NCI-H526 treated with DMSO at 0.1 percent for 48 hours (cell line): Measurements from ENCODE around the gene TTC39B.

Source experiments
- DNase-seq: peaks from one replicate; lab custom pipeline; 2025; lab: John Stamatoyannopoulos, UW

TTC39B gene

DNA sequence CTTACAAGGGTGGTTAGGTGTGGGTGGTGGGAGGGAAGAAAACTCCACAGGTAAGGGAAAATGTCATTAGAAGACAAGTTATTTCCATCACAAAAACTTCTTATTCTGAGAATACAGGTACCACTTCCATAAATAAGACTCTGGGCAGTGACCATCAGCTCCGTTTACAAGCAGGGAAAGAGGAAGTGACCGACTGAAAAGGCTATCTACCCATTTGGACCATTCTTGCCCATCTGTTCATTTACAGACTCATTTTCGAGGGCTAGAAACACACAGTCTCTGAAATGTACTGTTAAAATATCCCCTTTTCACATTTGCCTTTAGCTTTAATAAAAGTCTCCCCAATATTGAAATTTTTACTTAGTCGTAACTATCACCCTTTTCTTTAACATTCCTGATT is 79.5 kb downstream of the TTC39B start:
- DNase-seq = no peak

DNA sequence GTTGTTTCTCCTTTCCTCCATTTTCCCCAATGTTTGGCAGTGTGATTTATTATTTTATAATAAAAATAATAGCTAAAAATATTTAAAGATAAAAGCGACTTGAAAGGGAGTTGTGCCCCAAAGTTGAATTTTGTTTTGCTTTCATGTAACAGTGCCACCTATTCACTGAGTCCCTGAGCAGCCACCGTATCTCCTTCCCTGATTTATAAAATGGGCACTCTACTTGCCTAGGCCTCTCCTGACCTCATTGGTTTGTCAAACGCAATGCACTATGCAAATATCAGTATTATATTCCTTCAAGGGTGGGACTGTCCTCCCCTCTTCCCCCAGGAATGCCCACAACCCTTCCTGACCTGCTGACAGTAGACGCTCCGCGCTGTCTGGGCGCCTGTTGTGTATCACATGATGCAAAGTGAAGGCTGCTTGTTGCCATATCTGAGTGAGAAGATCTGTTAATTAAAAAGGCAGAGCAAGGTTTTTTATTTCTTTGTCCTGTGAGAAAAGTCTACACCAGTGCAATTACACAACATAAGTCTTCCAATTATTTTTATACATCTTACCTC is 81.4 kb downstream of the TTC39B start:
- no peak for DNase-seq

DNA sequence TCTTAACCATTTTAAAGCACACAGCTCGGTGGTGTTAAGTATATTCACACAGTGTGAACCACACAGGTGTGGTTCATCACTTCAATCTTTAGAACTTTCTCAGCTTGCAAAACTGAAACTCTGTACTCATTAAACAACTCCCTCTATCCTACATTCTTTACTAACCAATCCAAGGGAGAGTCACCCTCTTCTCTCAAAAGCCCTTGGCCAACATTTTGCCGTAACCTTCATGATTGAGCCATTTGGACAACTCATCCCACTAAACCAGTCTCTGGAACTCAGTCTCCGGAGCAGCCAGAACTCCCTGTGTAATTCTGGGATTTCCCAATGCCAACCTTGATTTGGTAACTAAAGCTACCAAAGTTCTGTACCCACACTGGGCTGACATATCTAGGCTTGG is 84.7 kb downstream of the TTC39B start:
- no peak for DNase-seq

DNA sequence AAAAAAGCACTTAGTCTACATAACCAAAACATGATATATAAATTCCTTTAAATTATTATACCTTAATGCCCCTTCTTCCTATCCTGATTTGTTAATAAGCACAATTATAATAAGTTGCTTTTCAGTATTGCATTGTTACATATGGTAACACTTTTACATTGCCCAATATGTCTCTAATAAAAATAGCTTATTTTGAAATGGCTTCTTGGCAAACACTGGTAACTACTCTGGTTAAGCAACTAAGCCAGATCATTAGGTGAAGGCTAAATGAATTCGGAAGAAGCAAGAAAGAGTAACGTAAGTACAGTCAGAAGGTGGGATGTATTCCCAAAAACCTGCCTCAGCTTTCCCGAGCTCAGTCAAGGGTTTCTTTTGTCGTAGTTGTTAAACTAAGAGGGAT is 85.3 kb downstream of the TTC39B start:
- no peak for DNase-seq

DNA sequence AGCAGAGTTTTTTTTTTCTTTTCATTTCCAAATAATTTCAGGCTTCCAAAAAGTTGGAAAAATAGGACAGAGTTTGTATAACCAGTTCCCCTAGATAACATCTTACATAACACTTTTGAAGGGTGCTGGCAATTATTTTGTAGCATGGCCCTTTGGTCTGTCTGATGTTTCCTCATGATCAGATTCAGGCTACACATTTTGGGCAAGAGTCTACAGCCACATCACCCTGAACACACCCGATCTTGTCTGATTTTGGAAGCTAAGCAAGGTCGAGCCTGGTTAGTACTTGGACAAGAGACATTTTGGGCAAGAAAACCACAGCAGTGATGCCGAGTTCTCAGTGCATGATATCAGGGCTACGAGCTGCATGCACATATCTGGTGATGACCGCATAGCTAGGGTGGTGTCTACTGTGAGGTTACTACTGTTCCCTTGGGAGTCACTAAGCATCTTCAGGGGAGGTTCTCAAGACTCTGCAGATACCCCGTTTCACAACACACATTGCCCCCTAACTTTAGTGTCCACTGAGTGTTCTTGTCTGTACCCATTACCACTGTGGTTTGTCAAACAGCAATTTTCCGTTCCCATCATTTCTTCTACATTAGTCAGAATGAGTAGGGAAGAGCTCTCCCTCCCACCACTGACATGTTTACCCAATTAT is 86.2 kb downstream of the TTC39B start:
- DNase-seq = no peak

DNA sequence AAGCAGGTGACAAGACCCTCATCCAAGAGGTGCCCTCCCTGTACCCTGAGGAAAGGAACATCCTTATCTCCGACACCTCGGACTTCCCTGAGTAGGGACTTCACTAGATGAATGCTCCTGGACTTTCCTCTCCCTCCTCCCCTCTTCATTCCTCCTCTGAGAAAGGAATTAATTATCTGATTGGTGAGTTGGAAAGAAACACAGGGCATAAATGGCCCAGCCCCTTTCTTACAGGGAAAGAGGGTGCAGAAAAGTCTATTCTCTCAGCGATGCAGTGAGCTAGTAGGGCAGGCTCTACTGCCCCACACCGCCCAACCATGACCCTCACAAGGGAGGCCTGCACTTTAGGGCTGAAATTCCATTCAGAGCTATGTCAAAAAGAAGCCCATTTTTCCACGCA is 87.5 kb downstream of the TTC39B start:
- DNase-seq = no peak

DNA sequence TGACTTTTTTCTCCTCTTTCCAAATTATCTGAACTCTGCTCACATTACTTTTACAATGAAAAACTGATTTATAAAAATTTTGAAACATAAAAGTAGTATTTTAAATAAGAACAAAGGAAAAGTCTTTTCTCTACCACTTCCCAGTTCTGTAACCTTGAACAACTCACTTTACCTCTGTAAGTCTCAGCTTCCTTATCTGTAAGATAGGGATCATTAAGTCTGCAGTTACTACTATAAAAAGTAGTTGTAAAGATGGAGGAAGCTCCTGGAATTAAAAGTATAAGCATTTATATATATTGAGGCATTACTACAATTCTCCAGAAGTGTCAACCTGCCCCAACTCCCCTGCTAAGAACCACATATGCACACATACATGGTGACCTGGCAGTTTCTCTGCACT is 88.0 kb downstream of the TTC39B start:
- DNase-seq = no peak

DNA sequence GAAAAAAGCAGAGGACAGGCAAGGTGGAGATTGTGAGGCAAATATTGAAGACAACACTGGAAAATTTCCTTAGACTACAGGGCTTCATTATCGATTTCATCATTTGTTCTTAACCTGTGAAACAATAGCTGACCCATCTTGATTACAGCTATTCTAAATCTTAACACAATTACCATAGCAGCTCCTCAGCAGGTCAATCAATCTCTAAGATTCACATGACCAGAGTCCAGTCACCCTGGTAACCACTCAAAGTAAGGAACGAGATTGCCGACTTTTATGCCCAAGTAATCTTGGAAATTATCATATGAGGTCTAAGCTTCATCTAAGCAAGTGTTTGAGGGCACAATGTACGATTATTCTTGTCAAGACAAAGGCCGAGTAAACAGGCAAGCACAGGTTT is 93.8 kb downstream of the TTC39B start:
- DNase-seq = no peak

DNA sequence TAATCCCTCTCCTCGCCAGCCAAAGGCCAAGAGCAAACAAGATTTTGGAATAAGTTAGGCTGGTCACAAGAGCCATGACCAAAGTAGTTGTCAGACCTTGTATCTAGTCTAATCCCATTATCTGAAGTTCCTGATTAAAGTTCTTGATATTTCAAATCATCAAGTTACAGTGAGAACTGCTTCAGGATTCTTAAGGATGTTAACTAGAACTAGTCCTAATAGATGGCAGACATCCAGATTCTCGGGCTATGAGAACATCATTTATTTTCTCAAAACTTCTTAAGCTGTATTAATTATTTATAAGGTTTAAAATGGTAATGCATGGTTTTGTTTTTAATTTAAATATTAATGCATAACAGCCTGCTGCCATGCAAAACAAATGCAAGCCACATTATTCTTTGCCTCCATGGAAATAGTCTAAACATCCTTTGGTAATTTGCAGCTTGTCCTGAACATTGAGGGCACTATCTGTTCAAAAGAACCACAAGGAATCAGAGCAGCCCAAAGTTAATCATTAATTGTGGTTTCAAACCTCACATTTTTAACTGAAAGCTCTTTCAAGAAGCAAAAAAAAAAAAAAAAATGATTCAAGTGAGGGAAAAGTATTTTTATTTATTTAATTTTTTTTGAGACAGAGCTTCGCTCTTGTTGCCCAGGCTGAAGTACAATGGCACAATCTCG is 95.1 kb downstream of the TTC39B start:
- DNase-seq = peak; percentile 84

DNA sequence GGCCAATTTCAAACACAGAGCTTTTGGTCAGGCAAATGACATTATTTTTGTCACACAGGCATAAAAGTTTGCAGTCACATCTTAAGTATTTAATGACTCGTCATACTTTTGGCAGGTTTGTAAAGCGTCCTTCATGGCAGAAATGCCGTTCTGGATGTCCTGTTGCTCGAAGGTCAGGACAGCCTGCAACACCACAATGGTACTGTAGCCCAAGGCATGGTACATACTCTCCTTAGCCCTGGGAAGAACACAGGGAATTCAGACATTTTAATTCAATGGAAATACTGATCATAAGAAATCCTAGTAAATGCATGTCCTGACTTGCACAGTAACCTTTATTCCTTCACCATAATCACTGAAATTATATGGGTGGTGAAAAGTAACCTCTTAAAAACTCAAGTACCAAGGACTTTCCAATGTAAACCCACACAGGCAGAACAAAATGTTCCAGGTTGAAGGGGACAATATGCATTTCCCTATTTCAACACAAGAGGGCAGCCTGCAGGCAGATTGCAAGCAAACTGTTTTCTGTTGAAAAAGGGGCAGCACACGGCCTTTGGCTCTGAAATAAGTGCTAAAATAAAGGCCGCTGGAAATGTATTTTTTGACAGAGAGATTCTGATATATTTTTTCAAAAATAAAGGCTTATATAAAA is 95.7 kb downstream of the TTC39B start:
- peak; percentile 79 for DNase-seq

DNA sequence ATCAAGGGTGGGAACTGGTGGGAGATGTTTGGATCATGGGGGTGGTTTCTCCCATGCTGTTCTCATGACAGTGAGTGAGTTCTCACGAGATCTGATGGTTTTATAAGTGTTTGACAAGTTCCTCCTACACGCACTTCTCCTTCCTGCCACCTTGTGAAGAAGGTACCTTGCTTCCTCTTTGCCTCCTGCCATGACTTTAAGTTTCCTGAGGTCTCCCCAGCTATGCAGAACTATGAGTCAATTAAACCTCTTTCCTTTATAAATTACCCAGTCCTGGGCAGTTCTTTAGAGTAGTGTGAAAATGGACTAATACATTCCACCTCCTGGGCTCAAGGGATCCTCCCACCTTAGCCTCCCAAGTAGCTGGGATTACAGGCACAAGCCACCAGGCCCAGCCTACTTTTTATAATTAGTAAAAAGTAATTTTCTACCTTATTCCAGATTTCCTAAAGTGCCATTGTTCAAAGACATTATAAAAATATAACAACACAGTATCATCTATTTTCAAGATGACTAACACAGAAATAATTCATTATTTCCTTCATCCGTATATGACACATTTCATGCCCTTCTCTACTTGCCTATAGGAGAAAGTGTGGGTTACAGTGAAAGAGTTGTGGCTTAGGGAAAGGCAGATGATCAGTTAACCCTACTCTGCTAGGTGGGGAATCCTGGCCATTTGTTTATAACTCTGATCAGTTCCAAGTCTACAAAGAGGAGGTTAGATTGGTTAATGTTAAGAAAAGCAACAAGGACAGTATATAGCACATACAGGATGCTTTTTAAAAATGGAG is 99.9 kb downstream of the TTC39B start:
- no peak for DNase-seq

DNA sequence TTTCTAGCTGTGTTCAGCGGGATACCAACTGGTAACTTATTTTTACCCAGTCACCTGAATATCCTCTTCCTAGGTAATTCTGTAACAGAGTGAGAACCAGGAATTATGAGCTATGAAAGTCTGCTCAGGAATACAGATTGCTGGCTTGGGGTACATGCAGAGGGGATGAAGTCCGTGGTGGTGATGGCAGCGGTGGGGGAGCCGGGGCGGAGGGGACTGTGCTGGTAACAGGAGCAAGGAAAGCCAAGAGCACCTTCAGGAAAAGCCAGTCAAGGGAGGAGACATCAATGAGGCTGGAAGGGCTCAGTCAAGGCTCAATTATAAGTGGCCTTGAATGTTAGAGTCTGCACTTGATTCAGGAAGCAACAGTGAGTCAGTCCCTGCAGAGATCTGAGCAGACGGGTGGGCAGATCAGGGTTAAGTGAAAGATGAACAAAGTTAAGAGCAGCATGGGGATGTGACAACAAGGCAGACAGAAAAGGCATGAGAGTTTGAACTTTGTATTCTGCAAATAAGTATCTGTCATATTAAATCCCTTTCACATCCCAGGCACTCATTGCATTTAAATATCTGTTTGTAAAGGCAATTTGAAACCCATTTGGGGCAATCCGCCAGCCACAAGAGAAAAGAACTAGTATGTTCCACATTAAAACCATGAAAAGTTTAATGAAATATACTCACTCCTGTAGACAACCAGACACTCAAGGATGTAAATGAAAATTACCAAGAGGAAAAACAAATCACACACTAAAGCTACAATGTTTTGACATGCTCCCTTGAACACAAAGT is 101.2 kb downstream of the TTC39B start:
- DNase-seq = no peak

DNA sequence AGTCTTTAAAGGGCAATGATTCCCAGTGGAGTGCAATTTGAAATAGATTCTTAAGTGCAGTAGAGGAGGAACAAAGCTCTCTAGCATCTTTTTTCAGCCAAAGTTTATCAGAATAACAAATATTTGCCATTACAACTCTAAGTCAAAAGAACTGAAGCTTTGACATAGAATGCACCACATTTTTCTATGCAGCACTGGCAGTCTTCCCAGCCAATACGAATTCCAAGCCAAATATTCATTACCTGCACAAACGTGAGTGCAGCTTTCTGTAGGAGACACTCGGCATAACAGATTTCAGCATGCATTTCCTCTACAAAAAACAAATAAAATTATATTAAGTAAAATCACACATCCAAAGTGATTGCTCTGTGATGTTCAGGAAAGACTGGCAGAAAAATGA is 103.4 kb downstream of the TTC39B start:
- DNase-seq = no peak

DNA sequence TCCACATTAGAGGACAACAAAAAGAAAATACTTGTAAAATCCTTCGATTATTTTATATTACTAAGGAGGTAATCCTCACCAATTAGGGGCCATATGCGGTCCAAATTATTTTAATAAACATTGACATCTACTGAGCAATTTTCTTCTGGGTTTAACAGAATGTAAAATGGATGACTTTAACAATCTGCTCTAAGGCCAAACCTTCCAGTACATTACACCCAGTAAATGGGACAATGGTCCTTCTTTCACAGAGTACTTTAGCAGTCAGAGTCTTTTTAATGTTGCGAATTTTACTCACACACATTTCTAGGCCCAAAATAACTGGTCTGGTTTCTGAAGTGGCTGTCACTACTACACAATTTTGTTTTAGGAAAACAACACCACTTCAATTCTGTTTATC is 106.9 kb downstream of the TTC39B start:
- no peak for DNase-seq

DNA sequence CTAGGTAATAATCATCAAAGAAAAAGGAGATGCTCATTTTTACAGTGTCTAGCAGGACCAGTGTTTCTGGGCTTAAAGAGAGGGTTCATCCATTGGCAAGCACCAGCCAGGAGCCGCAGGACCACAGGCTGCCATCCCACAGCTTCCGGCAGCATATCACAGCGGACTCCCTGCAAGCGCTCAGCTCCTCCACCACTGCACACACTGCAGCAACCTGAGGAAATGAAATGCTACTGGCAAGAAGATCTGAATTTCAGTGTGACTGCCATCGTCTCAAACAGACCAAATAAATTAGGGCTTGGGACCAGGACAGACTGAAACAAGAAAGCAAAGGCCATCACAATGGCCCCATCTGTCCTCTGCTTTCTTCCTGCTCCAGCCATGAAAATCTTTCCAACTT is 114.2 kb downstream of the TTC39B start:
- DNase-seq = no peak

DNA sequence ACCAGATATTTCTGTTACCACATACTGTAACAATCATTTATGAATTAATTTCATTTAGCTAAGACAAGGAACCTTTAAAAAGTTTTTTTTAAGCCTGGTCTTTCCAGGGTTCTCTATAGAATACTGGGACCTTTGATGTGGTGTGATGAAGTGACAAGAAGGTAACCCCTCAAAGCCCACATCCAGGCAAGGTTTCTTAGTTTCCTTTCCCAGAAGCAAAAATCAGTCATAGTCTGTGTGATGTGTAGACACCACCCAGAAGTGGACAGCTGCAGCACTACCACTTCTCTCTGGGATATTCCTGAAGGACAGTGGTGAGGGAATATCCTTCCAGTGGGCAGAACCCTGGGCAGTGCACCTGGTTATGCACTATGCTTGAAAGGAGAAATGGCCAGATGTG is 115.6 kb downstream of the TTC39B start:
- DNase-seq = no peak

DNA sequence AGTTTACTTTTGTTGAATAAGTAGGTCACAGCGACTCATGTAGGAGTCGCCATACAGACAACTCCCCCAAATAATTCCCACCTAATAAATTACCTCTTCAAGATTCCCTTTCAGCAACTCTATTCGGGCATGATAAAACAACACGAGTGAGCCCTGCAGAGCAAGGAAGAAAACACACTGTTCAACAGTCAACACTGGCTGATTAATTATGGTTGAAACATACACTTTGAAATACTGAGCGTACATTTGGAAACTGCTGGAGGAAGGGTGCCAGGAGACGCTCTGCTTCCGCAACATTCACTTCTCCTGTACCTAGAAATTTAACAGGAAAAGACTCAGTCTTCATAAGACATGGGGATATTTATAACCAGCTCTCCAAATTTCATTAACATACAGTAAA is 117.5 kb downstream of the TTC39B start:
- DNase-seq = no peak

DNA sequence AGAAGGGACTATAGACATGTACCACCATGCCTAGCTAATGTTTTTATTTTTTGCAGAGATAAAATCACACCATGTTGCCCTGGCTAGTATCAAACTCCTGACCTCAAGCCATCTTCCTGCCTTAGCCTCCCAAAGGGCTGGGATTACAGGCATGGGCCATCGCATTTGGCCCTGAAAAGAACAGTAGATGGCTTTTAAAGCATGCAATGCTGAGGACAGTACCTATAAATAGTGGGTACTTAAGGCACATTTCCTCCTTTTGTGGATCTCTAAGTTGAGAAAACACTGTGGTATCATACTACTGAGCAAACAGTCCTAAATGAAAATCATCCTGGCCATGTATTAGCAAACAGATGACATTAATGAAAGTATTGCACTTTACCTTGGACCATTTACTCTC is 119.4 kb downstream of the TTC39B start:
- DNase-seq = no peak

DNA sequence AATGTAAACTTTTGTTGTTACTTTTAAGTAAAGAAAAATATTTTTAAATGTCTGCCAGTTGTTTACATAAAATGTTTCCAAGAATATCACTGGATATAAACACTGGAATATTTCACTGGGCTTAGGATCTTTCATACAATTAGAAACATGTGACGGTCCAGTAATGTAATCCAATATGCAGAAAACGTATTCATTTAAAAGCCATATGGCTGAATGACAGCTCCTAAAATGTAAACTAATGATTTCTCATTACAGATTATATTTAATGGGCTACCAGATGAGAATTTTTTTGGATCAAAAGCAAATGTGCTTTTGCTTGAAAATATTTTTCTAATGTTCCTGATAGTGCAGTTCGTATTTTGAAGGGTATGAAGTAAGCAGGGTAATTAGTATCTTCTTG is 124.3 kb downstream of the TTC39B start:
- DNase-seq = no peak

DNA sequence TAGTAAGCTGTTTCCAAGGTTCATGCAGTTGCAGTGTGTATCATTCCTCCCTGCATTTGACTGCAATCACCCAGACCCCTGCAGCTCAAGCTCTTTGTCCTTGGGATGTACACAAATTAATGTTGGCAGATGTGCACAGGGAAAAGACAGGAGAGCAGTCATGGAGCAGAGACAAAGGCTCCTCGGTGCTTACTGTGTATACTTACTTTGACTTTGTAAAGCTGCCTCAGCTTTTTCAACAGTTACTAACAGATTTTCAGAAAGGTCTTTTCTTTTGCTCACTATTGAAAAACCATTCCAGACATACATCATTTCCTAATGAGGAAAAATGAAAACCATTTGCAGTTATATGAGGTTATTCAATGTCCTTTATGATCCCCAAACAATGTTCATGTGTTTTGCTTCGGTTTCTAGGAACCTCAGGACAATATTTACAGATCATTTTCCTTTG is 124.9 kb downstream of the TTC39B start:
- no peak for DNase-seq

DNA sequence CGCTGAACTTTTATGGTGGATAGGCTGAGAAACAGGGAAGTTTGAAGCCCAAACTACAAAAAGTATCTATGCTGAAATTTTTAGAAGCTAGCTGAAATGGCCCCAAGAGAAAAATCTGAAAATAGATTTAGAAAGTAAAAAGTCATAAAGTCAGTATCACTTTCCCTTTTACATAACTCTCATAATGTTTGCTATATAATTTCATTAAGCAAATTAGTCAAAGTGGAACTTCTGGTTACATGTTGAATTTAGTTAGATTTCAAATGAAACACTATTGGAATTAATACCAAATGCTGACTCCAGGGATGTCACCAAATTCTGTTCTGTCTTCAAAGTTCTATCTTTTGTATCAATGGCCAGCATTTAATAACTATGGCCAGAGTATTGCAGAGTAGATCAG is 126.9 kb downstream of the TTC39B start:
- no peak for DNase-seq

DNA sequence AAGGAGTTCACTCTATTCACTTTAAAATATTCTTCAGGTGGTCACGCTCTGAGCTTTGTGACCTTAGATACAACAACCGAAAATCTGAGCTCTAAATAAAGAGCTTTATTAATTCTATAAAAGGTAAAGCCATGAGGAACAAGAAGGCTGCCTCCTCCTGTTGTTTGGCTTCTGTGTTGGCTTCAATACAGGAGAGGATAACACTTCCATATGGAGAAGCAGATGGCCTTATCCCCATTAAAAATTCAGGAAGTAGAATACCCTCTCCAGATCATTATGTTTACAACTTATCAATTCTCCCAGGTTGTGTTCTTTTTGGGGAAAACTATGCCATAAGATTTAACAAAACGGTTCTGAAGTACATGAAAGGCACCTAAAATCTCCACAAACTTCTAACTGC is 128.4 kb downstream of the TTC39B start:
- no peak for DNase-seq
